SK-N-SH (cell line): ENCODE data around the gene NIF3L1. TPM values are rescaled to one million over a fixed set of nuclear protein-coding genes. Genes with fewer than 3 reads are reported as not detected.

ENCODE experiments used
- CTCF ChIA-PET: fragments of 300-600, 350-600 bp; formaldehyde crosslinking; extraction: SDS; loops from one replicate; lab custom pipeline; 2021; lab: Yijun Ruan, JAX
- POLR2A ChIA-PET: fragments of 350-600 bp; sonication (Branson Sonifier 250); formaldehyde crosslinking; extraction: SDS; loops from one replicate; lab custom pipeline; 2020; ENCODE audit warnings: antibody characterized with exemption, inconsistent platforms; lab: Yijun Ruan, JAX
- DNase-seq: peaks from one replicate; pipeline ENCODE4 v3.0.0; 2012
- H2AFZ ChIP-seq: fragments of 200-600 bp; sonication (generic); 2 replicates; pipeline ENCODE4 v1.8.1; 2016; ENCODE audit warnings: antibody characterized with exemption, mild to moderate bottlenecking, low read depth
- H3F3A ChIP-seq: fragments of 200-600 bp; sonication (generic); replicated peaks from 2 replicates; pipeline ENCODE3; 2016; ENCODE audit warnings: antibody characterized with exemption, mild to moderate bottlenecking; ENCODE audit not compliant: insufficient read depth
- H3K27ac ChIP-seq, 2 experiments: fragments of 200-500 bp in 1 of 2; fragments of 200-600 bp in 1 of 2; sonication (Bioruptor generic) in 1 of 2; sonication (generic), shearing (Covaris generic) in 1 of 2; 2 replicates each; pipeline versions ENCODE4 v1.5.1 to v1.6.1; 2014 to 2016; ENCODE audit warnings: low read depth in 2 of 2, inconsistent platforms in 1 of 2, low read length in 1 of 2, mild to moderate bottlenecking in 1 of 2, mixed read lengths in 1 of 2
- H3K27me3 ChIP-seq: fragments of 200-600 bp; sonication (generic), shearing (Covaris generic); 2 replicates; pipeline ENCODE4 v1.6.1; 2016; ENCODE audit warnings: mixed run types; ENCODE audit not compliant: insufficient read depth
- H3K36me3 ChIP-seq, 2 experiments: fragments of 200-500 bp in 1 of 2; fragments of 200-600 bp in 1 of 2; sonication (Bioruptor generic) in 1 of 2; sonication (generic) in 1 of 2; replicated peaks in 1 of 2; 2 replicates each; pipeline versions ENCODE3 to v1.5.1; 2014 to 2016; ENCODE audit warnings: low read length in 1 of 2, mild to moderate bottlenecking in 1 of 2; ENCODE audit not compliant: insufficient read depth in 2 of 2, control insufficient read depth in 1 of 2
- H3K4me1 ChIP-seq, 2 experiments: fragments of 200-500 bp in 1 of 2; fragments of 200-600 bp in 1 of 2; sonication (Bioruptor generic) in 1 of 2; sonication (generic), shearing (Covaris generic) in 1 of 2; 2 replicates each; pipeline versions ENCODE4 v1.5.1 to v1.6.1; 2014 to 2016; ENCODE audit warnings: low read depth in 1 of 2, low read length in 1 of 2, mixed run types in 1 of 2; ENCODE audit not compliant: insufficient read depth in 2 of 2, control insufficient read depth in 1 of 2
- H3K4me2 ChIP-seq: fragments of 200-600 bp; sonication (generic), shearing (Covaris generic); 2 replicates; pipeline ENCODE4 v1.6.1; 2017; ENCODE audit warnings: mixed run types
- H3K4me3 ChIP-seq, 2 experiments: fragments of 200-500 bp in 1 of 2; fragments of 200-600 bp in 1 of 2; sonication (Bioruptor generic) in 1 of 2; sonication (generic), shearing (Covaris generic) in 1 of 2; 2 replicates each; pipeline versions ENCODE4 v1.5.1 to v1.8.1; 2014 to 2016; ENCODE audit warnings: low read depth in 2 of 2, inconsistent platforms in 1 of 2, low read length in 1 of 2, mild to moderate bottlenecking in 1 of 2, mixed read lengths in 1 of 2, moderate library complexity in 1 of 2
- H3K79me2 ChIP-seq: fragments of 200-600 bp; sonication (generic); 2 replicates; pipeline ENCODE4 v1.8.1; 2017; ENCODE audit warnings: mild to moderate bottlenecking; ENCODE audit not compliant: insufficient read depth
- H3K9ac ChIP-seq: fragments of 200-600 bp; sonication (generic); 2 replicates; pipeline ENCODE4 v1.6.1; 2017; ENCODE audit warnings: mixed run types
- H3K9me2 ChIP-seq: fragments of 200-600 bp; sonication (generic); 2 replicates; pipeline ENCODE4 v1.6.1; 2017; ENCODE audit warnings: mixed run types
- H3K9me3 ChIP-seq: fragments of 200-600 bp; sonication (generic); 2 replicates; pipeline ENCODE4 v1.6.1; 2017; ENCODE audit warnings: mixed run types, mild to moderate bottlenecking, moderate library complexity
- H4K20me1 ChIP-seq: fragments of 200-600 bp; sonication (generic); 2 replicates; pipeline ENCODE4 v1.6.1; 2017; ENCODE audit warnings: mild to moderate bottlenecking, mixed run types; ENCODE audit not compliant: insufficient read depth
- CHD2 ChIP-seq: fragments of 150-350 bp; IDR thresholded peaks from 2 replicates; pipeline ENCODE4 v1.6.1; 2018; ENCODE audit warnings: low read length; ENCODE audit not compliant: partially characterized antibody
- ELF1 ChIP-seq: IDR thresholded peaks from 2 replicates; pipeline ENCODE4 v1.4.0; 2012
- EZH2phosphoT487 ChIP-seq: fragments of 200-600 bp; sonication (generic); IDR thresholded peaks from 2 replicates; pipeline ENCODE4 v1.6.1; 2017; ENCODE audit warnings: low read depth, mixed run types, mild to moderate bottlenecking, antibody characterized with exemption, moderate library complexity, borderline replicate concordance
- FOXJ3 ChIP-seq: sonication (generic); formaldehyde crosslinking; IDR thresholded peaks from 2 replicates; pipeline ENCODE4 v1.5.1; 2020; ENCODE audit warnings: mild to moderate bottlenecking, missing genetic modification reagents
- FOXM1 ChIP-seq: IDR thresholded peaks from 2 replicates; pipeline ENCODE4 v1.4.0; 2012; ENCODE audit warnings: low read depth, mild to moderate bottlenecking
- IRF3 ChIP-seq: fragments of 150-350 bp; IDR thresholded peaks from 2 replicates; pipeline ENCODE4 v1.6.1; 2016; ENCODE audit warnings: mild to moderate bottlenecking, low read depth, low read length
- JUND ChIP-seq: IDR thresholded peaks from 2 replicates; pipeline ENCODE4 v1.4.0; 2012
- MAX ChIP-seq: IDR thresholded peaks from 2 replicates; pipeline ENCODE4 v1.4.0; 2012; ENCODE audit warnings: low read depth
- MXI1 ChIP-seq: IDR thresholded peaks from 2 replicates; pipeline ENCODE4 v1.6.1; 2012; ENCODE audit warnings: mild to moderate bottlenecking, low read depth, low read length, improper control_type of control experiment
- NFIC ChIP-seq: IDR thresholded peaks from 2 replicates; pipeline ENCODE4 v1.4.0; 2012; ENCODE audit warnings: borderline replicate concordance
- PBX3 ChIP-seq: IDR thresholded peaks from 2 replicates; pipeline ENCODE4; 2012
- RAD21 ChIP-seq: IDR thresholded peaks from 2 replicates; pipeline ENCODE4 v1.6.1; 2012; ENCODE audit warnings: mild to moderate bottlenecking, low read length
- RCOR1 ChIP-seq: fragments of 150-350 bp; IDR thresholded peaks from 2 replicates; pipeline ENCODE4 v1.6.1; 2017; ENCODE audit warnings: antibody characterized with exemption, low read length
- RXRA ChIP-seq: IDR thresholded peaks from 2 replicates; pipeline ENCODE4 v1.4.0; 2012; ENCODE audit warnings: low read depth, mild to moderate bottlenecking, borderline replicate concordance
- SIN3A ChIP-seq: IDR thresholded peaks from 2 replicates; pipeline ENCODE4 v1.6.1; 2012; ENCODE audit warnings: low read depth, mild to moderate bottlenecking, low read length, moderate library complexity, borderline replicate concordance
- TAF1 ChIP-seq: IDR thresholded peaks from 2 replicates; pipeline ENCODE4 v1.6.1; 2012; ENCODE audit warnings: low read depth, mild to moderate bottlenecking, low read length, moderate library complexity, borderline replicate concordance
- USF1 ChIP-seq: IDR thresholded peaks from 2 replicates; pipeline ENCODE4 v1.4.0; 2012; ENCODE audit warnings: low read depth, borderline replicate concordance
- USF2 ChIP-seq: fragments of 150-350 bp; IDR thresholded peaks from 2 replicates; pipeline ENCODE4 v1.6.1; 2017; ENCODE audit warnings: antibody characterized with exemption, low read length, low read depth, borderline replicate concordance
- ZBTB33 ChIP-seq: IDR thresholded peaks from 2 replicates; pipeline ENCODE4 v1.4.0; 2012; ENCODE audit warnings: low read depth, borderline replicate concordance
- polyA plus RNA-seq, 3 experiments: library from polyadenylated mRNA; depleted of rRNA; stranded (reverse); fragments of >200 nt; gene quantifications; 2 replicates each; pipeline ENCODE4 v1.2.3, GENCODE V29; 2012

Gene NIF3L1
- polyA plus RNA-seq, 1 of the 3 experiments (the other 2 are of a cell fraction), result 52.4 TPM

GRCh38 chr2:200845669-200846325, 43.4 kb upstream of the NIF3L1 start (continued):
- TF ChIP-seq SIN3A (no peak), EZH2phosphoT487 (no peak), IRF3 (no peak)

GRCh38 chr2:200847269-200847668, 41.9 kb upstream of the NIF3L1 start:
- no peak for TF ChIP-seq JUND
- no peak for TF ChIP-seq USF1
- TF ChIP-seq FOXJ3 (CRISPR knock-in tag), result no peak
- no peak for TF ChIP-seq NFIC
- TF ChIP-seq FOXM1, result no peak
- no peak for TF ChIP-seq ELF1
- TF ChIP-seq ZBTB33, result no peak
- no peak for TF ChIP-seq MXI1
- no peak for TF ChIP-seq TAF1
- no peak for TF ChIP-seq RAD21
- TF ChIP-seq CHD2, result no peak
- TF ChIP-seq IRF3, result no peak
- no peak for TF ChIP-seq PBX3
- no peak for TF ChIP-seq USF2
- TF ChIP-seq MAX, result no peak
- TF ChIP-seq RCOR1, result no peak
- TF ChIP-seq EZH2phosphoT487, result no peak
- no peak for TF ChIP-seq RXRA
- H4K20me1 ChIP-seq, result no peaks in the 10 kb centered on the region
- ChIA-PET CTCF (interaction anchor here (1.0 kb wide), 1 partner anchor 12 kb away, joined by 3 read pairs; no protein-coding TSS in a partner anchor), POLR2A (no interaction called here)
- no peak overlapping the region for H3K4me3 ChIP-seq
- no peak overlapping the region for H2AFZ ChIP-seq
- H3K79me2 ChIP-seq, result no peaks in the 10 kb centered on the region
- no peak overlapping the region for H3K27ac ChIP-seq
- H3F3A ChIP-seq, result peaks cover 29% of the 10 kb centered on the region
- no peak overlapping the region for H3K4me2 ChIP-seq
- H3K4me1 ChIP-seq, result no peaks in the 10 kb centered on the region
- H3K9me2 ChIP-seq, result no peaks in the 10 kb centered on the region
- no peak for DNase-seq
- H3K9ac ChIP-seq, result no peak overlapping the region
- H3K9me3 ChIP-seq, result no peaks in the 10 kb centered on the region
- H3K36me3 ChIP-seq, result peaks cover 13% of the 10 kb centered on the region in 2 experiments
- H3K27me3 ChIP-seq, result no peaks in the 10 kb centered on the region
